MM.1S (cell line): ENCODE data around the gene CHTF18.

Experiments used
- DNase-seq: peaks from one replicate; pipeline ENCODE4 v3.0.0-alpha.2; 2015
- H2AFZ ChIP-seq: fragments of 300-600 bp; sonication (generic); 2 replicates; pipeline ENCODE4 v1.6.0; 2016; ENCODE audit warnings: antibody characterized with exemption, low read length
- H3F3A ChIP-seq: fragments of 300-600 bp; sonication (generic); 2 replicates; pipeline ENCODE4 v1.6.1; 2016; ENCODE audit warnings: mild to moderate bottlenecking, antibody characterized with exemption, low read length, moderate library complexity, mixed read lengths; ENCODE audit not compliant: insufficient read depth
- H3K27ac ChIP-seq: fragments of 300-600 bp; sonication (generic); 2 replicates; pipeline ENCODE4 v1.5.1; 2016; ENCODE audit warnings: mild to moderate bottlenecking, low read length
- H3K27me3 ChIP-seq: fragments of 300-600 bp; sonication (generic); replicated peaks from 2 replicates; pipeline ENCODE4 v1.6.0; 2016; ENCODE audit warnings: low read length; ENCODE audit not compliant: insufficient read depth
- H3K36me3 ChIP-seq: fragments of 300-600 bp; sonication (generic); replicated peaks from 2 replicates; pipeline ENCODE4 v1.6.1; 2016; ENCODE audit warnings: mild to moderate bottlenecking, low read length, mixed read lengths; ENCODE audit not compliant: insufficient read depth
- H3K4me1 ChIP-seq: fragments of 300-600 bp; sonication (generic); 2 replicates; pipeline ENCODE4 v1.6.1; 2016; ENCODE audit warnings: low read length, mixed read lengths
- H3K4me2 ChIP-seq: fragments of 300-600 bp; sonication (generic); 2 replicates; pipeline ENCODE4 v1.6.0; 2016; ENCODE audit warnings: low read depth, low read length
- H3K4me3 ChIP-seq: fragments of 300-600 bp; sonication (generic); 2 replicates; pipeline ENCODE4 v1.5.1; 2016; ENCODE audit warnings: low read length, mixed read lengths
- H3K79me2 ChIP-seq: fragments of 300-600 bp; sonication (generic); 2 replicates; pipeline ENCODE4 v1.6.1; 2016; ENCODE audit warnings: mixed run types, low read length, mixed read lengths
- H3K9ac ChIP-seq: fragments of 300-600 bp; sonication (generic); 2 replicates; pipeline ENCODE4 v1.6.1; 2016; ENCODE audit warnings: low read length, mixed read lengths
- H3K9me2 ChIP-seq: fragments of 300-600 bp; sonication (generic); replicated peaks from 2 replicates; pipeline ENCODE4 v1.6.1; 2016; ENCODE audit warnings: mild to moderate bottlenecking, low read length, mixed read lengths; ENCODE audit not compliant: insufficient read depth
- H3K9me3 ChIP-seq: fragments of 300-600 bp; sonication (generic); replicated peaks from 2 replicates; pipeline ENCODE4 v1.6.1; 2016; ENCODE audit warnings: mild to moderate bottlenecking, low read length, mixed read lengths; ENCODE audit not compliant: insufficient read depth
- H4K20me1 ChIP-seq: fragments of 300-600 bp; sonication (generic); 2 replicates; pipeline ENCODE4 v1.6.1; 2016; ENCODE audit warnings: mild to moderate bottlenecking, low read length, moderate library complexity, mixed read lengths; ENCODE audit not compliant: insufficient read depth
- EZH2 ChIP-seq: fragments of 300-600 bp; sonication (generic); optimal IDR thresholded peaks from 2 replicates; pipeline ENCODE3; 2017; ENCODE audit warnings: low read depth, mild to moderate bottlenecking, antibody characterized with exemption, low read length, mixed read lengths
- EZH2phosphoT487 ChIP-seq: fragments of 300-600 bp; sonication (generic); IDR thresholded peaks from 2 replicates; pipeline ENCODE4 v1.6.1; 2018; ENCODE audit warnings: antibody characterized with exemption, low read length
- TF ChIP-seq, protein P1 (sequence below): fragments of 300-600 bp; sonication (generic); IDR thresholded peaks from 2 replicates; pipeline ENCODE4 v1.5.1; 2016; ENCODE audit warnings: antibody characterized with exemption, low read length, mixed read lengths

Gene CHTF18

DNA sequence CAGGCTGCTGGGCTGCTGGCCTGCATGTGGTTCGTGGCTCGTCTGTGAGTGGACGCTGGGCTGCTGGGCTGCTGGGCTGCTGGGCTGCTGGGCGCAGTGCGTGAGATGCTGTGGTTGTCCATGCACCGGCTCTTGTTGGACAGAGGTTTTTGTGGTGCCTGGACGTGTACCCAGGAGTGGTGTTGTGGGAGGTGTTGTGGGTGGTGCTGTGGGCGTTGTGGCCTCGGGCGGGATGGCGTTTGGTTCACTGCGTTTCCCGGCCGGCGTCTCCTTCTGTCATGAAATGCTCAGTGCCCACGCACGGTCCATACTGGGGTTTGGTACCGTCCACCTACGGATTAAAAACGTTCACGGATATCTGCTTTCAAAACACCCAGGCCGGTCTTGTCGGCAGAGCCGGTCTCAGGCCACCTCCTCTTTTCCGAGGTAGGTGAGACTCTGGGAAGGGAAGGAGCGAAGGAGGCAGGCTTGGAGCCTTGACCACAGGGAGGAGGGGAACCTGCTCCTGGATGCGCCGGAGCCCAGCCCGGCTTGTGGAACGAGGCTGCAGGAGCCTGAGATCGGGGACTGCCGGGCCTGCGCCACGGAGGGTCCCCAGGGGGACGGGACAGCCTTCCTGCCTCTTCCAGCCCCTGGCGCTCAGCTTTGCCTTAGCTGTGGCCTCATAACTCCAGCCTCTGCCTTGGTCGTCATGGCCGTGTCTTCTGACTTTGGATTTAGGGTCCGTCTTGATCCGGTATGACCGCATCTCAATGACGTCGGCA lies 41.9 kb downstream of the CHTF18 start:
- Histone ChIP-seq H3K36me3 (no peaks in the 10 kb centered on the region), H3K27me3 (peaks cover 93% of the 10 kb centered on the region), H3K9me3 (no peaks in the 10 kb centered on the region), H3K4me2 (no peak overlapping the region), H3K4me1 (no peaks in the 10 kb centered on the region), H4K20me1 (no peaks in the 10 kb centered on the region), H2AFZ (no peak overlapping the region), H3F3A (no peaks in the 10 kb centered on the region), H3K9me2 (no peaks in the 10 kb centered on the region), H3K4me3 (no peak overlapping the region), H3K27ac (no peak overlapping the region), H3K9ac (no peak overlapping the region), H3K79me2 (no peaks in the 10 kb centered on the region)
- no peak for DNase-seq
- TF ChIP-seq EZH2 (no peak), EZH2phosphoT487 (no peak)
- TF ChIP-seq, protein P1, sequence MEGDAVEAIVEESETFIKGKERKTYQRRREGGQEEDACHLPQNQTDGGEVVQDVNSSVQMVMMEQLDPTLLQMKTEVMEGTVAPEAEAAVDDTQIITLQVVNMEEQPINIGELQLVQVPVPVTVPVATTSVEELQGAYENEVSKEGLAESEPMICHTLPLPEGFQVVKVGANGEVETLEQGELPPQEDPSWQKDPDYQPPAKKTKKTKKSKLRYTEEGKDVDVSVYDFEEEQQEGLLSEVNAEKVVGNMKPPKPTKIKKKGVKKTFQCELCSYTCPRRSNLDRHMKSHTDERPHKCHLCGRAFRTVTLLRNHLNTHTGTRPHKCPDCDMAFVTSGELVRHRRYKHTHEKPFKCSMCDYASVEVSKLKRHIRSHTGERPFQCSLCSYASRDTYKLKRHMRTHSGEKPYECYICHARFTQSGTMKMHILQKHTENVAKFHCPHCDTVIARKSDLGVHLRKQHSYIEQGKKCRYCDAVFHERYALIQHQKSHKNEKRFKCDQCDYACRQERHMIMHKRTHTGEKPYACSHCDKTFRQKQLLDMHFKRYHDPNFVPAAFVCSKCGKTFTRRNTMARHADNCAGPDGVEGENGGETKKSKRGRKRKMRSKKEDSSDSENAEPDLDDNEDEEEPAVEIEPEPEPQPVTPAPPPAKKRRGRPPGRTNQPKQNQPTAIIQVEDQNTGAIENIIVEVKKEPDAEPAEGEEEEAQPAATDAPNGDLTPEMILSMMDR = no peak

DNA sequence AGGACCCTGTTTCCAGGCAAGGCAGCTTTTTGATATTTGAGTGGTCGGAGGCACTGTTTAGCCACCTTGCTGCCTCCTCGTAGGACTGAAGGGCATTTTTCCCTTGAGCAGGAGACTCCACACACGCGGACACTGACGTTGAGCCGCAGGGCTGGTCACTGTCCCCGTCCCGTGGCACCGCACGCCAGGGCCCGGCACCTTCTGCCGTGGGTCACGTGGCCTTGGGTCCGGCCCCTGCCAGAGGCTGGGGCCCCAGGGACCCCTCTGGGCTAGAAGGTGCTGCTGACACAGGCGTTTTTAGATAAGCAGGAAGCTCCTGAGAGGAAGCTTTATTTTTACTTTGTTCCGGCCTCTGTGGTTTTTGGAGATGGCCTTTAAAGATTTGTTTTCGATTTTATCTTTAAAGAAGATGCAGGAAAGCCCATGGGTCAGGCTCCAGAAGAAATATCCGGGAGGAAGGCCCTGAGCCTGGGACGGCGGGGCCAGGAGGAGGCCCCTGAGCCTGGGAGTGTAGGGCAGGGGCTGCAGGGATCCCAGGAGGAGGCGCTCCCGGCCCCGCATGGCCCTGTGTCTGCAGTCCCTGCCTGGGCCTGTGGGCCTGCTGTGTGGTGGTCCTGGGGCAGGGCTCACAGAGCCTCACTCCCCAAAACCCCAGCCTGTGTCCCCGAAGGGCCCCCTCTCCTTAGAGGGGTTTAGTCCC lies 42.6 kb downstream of the CHTF18 start:
- Histone ChIP-seq H3K9ac (no peak overlapping the region), H3K27ac (no peak overlapping the region), H2AFZ (no peak overlapping the region), H3K36me3 (no peaks in the 10 kb centered on the region), H4K20me1 (no peaks in the 10 kb centered on the region), H3K9me3 (0 out of 2 replicates have a peak, but pooled peaks cover under 1% of the 10 kb centered on the region), H3F3A (no peaks in the 10 kb centered on the region), H3K79me2 (no peaks in the 10 kb centered on the region), H3K4me3 (no peak overlapping the region), H3K9me2 (no peaks in the 10 kb centered on the region), H3K4me1 (no peaks in the 10 kb centered on the region), H3K27me3 (peaks cover 93% of the 10 kb centered on the region), H3K4me2 (no peak overlapping the region)
- DNase-seq = no peak
- TF ChIP-seq, protein P1 = no peak
- TF ChIP-seq EZH2 = no peak
- TF ChIP-seq EZH2phosphoT487 = no peak

DNA sequence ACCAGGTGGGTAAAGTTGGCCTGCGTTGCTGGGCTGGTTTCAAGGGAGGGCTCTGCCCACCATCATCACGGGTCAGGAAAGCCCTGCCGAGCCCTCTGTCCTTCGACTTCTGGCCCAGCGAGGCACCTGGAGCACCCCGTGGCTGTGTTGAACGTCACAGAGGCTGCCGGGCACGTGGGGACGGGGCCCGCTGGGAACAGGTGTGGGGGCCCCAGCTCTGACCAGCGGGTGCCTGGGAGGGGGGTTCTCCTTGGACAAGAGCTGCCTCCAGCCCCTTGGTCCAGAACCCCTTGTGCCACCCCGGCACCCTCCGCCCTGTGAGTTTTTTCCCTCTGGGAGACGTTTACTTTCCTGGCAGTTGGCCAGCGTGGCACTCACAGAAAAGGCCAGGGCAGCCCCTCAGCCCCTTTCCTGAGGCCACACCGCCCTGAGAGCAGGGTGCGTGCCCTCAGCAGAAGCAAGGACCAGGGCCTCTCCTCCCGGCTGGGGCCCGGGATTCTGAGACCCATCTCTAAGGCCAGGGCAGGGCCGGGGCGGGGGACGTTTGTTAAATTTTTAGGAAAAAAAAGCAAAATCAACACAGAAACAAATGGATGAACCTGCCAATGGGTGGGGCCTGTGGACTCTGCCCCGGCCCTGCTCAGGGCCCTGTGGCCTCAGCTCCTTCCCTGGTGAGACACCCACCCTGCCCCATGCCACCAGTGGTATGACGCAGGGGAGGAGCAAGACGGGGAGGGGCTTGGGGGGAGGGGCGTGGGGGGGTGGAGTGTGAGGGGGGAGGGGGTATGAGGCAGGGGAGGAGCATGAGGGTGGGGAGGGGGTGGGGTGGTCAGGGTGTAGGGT lies 43.4 kb downstream of the CHTF18 start:
- TF ChIP-seq, protein P1 = no peak
- TF ChIP-seq EZH2 (no peak), EZH2phosphoT487 (no peak)

More for the DNA sequence above, 43.4 kb downstream of the CHTF18 start:
- no peak overlapping the region for H2AFZ ChIP-seq
- H3K4me3 ChIP-seq = no peak overlapping the region
- H3K4me2 ChIP-seq = no peak overlapping the region
- peaks cover 95% of the 10 kb centered on the region for H3K27me3 ChIP-seq
- H3F3A ChIP-seq = no peaks in the 10 kb centered on the region
- no peaks in the 10 kb centered on the region for H4K20me1 ChIP-seq
- no peaks in the 10 kb centered on the region for H3K36me3 ChIP-seq
- no peaks in the 10 kb centered on the region for H3K4me1 ChIP-seq
- H3K27ac ChIP-seq = no peak overlapping the region
- no peak for DNase-seq
- H3K79me2 ChIP-seq = no peaks in the 10 kb centered on the region
- H3K9me2 ChIP-seq = no peaks in the 10 kb centered on the region
- no peak overlapping the region for H3K9ac ChIP-seq
- H3K9me3 ChIP-seq = 0 out of 2 replicates have a peak, but pooled peaks cover 3% of the 10 kb centered on the region
